Tibial nerve (tissue), 4 donors: Measurements from ENCODE around the gene FKBP9.

Experiments
- CTCF ChIP-seq, 5 experiments: fragments of 200-600 bp in 3 of 5; fragments of 450-650 bp in 2 of 5; sonication (generic) in 3 of 5; IDR thresholded peaks; one replicate each; pipeline ENCODE4 v1.5.1; 2016 to 2019; ENCODE audit warnings: antibody characterized with exemption in 5 of 5, mild to moderate bottlenecking in 3 of 5, moderate library complexity in 2 of 5
- EP300 ChIP-seq, 2 donors: sonication (generic); formaldehyde crosslinking; IDR thresholded peaks; one replicate each; pipeline ENCODE4 v1.6.1; 2017; ENCODE audit warnings: antibody characterized with exemption in 2 of 2, mild to moderate bottlenecking in 1 of 2
- POLR2A ChIP-seq, 2 donors: fragments of 450-650 bp; IDR thresholded peaks; one replicate each; pipeline ENCODE4 v1.6.1; 2017; ENCODE audit warnings: antibody characterized with exemption in 2 of 2, mild to moderate bottlenecking in 2 of 2, moderate library complexity in 2 of 2

DNA sequence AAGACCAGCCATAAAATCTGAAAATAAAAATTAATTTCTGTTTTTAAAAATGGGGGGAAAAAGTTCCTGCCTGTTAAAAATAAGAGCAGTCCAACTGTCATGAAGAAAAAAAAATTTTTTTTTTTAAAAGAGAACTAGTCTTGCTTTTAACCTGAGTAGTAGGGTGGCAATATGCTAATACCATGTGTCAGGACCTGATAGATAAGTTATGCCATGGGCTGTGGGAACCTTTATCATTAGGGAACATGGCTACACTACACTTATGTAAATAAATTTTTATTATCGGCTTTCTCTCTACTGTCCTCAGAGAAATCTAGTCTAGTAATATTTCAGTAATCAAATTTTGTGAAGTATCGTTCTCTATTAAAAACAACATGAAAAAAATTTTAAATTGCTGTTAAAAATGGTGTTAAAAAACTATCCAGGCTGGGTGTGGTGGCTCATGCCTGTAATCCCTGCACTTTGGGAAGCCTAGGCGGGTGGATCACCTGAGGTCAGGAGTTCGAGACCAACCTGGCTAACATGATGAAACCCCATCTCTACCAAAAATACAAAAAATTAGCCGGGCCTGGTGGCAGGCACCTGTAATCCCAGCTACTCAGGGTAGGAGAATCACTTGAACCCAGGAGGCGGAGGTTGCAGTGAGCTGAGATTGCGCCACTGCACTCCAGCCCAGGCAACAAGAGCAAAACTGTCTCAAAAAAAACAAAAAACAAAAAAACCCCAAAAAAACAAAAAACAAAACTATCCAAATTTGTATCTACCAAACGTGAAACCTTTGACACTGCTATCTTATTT lies 84.6 kb downstream of the FKBP9 start:
- TF ChIP-seq POLR2A (IDR thresholded peaks at IDR 0.05) (no peak), CTCF (IDR thresholded peaks at IDR 0.05) (no peak), EP300 (IDR thresholded peaks at IDR 0.05) (no peak)
